SHP77 (cell line): ENCODE data around the gene WDR90.
A peak's percentile ranks its signal among the peaks of the same experiment; 100 is the strongest.

Source experiments
- DNase-seq, 2 experiments: peaks; one replicate each; lab custom pipeline; 2025; lab: John Stamatoyannopoulos, UW

Gene WDR90

DNA sequence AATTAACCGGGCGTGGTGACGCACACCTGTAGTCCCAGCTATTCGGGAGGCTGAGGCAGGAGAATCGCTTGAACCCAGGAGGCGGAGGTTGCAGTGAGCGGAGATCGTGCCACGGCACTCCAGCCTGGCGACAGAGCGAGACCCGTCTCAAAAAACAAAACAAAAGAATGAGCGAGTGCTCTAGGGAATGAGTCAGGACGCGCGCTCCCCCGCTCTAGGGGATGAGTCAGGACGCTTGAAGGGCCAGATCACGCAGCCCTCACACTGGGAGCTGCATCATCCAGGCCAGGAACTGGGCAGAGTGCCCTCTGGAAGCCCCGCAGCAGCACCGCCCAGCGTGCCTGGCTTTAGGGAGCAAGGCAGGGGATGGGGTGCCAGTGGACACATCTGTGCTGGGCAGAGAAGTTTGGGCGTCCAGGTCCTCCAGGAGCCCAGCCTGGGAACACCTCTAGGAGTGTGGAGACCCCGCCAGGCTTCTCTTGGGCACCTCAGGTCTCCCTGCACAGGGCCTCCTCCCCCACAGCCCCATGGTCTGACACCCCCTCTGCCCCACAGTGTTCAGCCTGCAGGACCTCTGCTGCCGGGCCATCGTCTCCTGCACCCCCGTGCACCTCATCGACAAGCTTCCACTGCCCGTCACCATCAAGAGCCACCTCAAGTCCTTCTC, 22.2 kb upstream of the WDR90 start:
- peak; percentile 66 to 82 for DNase-seq

DNA sequence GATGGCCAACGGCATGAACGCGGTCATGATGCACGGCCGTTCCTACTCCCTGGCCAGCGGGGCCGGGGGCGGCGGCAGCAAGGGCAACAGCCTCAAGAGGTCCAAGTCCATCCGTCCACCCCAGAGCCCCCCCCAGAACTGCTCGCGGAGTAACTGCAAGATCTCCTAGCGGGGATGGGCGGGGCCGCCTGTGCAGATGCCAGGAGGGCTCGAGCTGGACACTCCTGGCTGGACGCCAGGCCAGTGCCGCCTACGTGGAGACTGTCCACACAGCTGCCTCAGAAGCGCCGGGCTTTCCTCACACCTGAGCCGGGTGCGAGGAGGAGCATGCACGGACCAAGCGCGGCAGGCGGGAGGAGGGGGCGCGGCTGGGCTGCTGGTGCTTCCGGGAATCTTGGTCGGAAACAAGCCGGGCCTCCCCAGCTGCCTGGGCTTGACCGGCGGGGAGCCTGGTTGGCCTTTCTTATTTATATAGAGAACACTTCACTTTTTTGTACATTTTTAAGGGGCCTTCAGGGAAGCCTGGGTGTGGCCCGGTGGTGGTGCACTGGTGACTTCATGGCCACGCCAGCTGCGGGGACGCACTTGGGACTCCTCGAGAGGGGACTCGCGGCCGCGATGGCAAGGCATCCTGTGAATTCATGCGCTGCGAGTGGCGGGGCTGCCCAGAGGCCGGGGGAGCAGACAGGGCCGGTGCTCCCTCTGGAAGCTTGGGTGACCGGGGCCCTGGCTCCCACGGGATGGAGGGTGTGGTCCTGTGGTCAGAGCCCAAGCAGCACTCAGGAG, 21.5 kb upstream of the WDR90 start:
- DNase-seq: peak; percentile 92 to 96

DNA sequence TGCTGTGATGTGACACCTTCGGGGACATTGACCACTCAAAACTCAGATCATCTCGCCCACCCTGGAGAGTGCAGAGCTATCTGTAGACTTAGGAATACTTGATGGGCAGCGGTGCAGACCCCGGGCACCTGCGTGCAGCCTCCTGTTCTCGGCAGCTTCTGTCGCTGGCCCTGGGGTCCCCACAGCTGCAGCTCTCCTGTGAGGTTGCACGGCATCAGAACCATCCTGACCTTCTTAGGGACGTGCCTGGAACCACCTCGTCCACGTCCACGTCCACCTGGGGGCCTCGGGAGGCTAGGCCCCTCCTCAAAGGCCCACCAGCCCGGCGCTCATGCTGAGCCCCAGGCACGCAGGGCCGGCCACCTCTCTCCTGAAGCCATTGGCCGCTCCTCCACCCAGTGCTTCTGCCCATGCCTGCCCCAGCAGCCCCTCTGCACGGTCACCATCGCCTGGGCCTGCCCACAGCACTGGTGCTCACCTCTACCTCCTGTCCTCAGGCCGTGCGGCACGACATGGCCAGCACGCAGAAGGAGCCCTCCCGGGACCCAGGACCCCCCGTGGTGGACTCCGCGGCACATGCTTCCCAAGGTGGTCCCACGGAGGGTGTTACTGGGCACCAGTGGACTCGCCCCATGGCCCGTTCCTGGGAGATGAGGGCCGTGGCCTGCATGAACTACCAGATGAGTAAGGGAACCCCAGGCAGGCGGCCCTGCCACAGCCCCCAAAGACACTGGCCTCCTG, 20.7 kb upstream of the WDR90 start:
- DNase-seq: no peak

DNA sequence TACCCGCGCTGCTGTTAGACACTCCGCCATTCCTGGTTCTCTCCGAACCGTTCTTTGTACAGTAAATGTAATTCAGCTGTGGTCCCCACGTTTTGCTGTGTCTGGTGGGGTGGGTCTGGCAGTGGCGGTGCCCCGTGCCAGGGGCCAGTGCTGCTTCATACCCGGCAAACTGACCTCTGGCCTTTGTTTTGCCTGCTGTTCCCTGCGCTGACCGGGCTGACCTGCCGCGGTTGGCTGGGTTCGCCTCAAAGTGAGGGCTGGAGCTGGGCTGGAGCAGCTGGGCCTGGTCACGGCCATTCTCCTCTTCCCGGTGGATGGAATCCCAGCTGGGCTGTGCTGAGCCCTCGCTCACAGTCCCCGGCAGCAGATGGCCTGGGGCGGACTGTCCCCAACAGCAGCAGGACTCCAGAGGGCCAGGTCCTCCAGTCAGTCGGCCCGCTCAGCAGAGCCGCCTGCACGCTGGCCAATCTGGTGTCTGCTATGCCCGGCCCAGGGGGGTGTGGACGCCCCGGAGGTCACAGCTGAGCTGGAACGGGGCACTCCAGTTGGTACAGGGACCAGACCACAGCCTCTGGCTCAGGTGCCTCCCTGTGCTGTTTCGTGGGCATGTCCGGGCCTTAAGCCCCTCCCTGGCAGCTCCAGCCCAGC, 19.9 kb upstream of the WDR90 start:
- DNase-seq: no peak

DNA sequence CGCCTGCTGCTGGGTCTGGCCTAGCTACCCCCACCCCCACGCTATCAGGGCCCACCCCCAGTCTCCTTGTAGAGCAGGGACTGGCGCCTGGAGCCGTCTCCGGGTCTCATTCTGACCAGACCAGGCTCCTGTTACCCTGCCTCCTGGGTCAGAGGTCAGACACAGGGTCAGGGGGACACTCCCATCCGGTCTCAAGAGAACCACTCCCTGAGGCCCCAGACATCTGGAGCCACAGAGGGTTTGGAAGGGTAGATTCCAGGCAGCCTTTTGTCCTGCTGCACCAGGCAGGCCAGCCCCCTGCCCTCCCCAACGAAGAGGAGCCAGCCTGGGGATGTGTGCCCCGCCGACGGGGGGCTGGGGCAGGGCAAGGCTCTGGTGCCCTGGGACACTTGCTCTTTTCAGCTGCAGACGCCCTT, 19.3 kb upstream of the WDR90 start:
- no peak for DNase-seq

DNA sequence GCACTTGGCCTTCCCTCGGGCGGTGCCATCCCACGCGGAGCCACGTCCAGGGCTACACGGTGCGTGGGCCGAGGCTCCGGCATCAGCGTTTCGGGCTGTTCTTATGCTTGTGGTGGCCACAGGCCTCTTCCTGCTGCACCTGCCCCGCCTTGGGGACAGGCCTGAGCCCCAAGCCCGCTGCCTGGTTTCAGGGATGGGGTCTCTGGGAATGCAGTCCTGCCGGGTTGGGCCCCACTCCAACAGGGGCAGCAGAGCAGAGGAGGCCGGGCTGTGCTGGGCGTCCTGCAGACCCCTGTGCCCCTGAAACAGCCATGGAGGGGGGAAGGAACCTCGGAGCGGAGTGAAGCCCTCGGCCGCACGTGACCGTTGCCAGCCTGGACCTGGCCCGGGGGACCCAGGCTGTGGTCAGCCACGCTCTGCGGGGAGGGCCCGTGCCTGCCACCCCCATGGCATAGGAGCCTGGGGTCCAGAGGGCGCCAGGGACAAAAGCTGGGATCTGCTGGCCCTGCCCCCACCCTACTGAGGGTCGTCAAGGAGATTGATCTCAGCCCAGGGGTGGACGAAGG, 18.8 kb upstream of the WDR90 start:
- no peak for DNase-seq

DNA sequence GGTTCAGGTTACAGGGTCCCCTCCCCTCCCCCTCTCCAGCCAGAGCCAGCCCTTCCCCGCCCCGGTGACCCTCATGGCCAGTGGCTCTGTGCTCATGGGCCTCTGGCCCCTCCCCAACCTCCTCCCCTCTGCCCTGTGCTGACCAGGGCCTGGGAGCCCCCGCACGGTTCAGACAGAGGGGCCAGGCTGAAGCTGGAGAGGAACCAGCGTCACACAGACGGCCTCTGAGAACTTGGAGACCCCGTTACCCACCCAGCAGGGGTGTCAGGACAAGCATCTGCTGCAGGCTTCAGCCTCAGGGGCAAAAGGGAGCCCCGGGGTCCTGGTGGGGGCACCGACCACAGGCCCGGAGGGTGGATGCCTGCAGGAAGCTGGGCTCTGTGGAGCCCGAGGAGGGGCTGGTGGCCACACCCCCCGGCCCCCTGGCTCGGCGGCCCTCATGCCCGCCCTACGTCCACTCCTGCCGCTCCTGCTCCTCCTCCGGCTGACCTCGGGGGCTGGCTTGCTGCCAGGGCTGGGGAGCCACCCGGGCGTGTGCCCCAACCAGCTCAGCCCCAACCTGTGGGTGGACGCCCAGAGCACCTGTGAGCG, 18.3 kb upstream of the WDR90 start, which contains the start of gene WFIKKN1:
TSS of gene WFIKKN1 (plus strand) at position 171 of the 591 bp plus-strand sequence. CDS start at position 440, 269 bp downstream.
- no peak for DNase-seq

DNA sequence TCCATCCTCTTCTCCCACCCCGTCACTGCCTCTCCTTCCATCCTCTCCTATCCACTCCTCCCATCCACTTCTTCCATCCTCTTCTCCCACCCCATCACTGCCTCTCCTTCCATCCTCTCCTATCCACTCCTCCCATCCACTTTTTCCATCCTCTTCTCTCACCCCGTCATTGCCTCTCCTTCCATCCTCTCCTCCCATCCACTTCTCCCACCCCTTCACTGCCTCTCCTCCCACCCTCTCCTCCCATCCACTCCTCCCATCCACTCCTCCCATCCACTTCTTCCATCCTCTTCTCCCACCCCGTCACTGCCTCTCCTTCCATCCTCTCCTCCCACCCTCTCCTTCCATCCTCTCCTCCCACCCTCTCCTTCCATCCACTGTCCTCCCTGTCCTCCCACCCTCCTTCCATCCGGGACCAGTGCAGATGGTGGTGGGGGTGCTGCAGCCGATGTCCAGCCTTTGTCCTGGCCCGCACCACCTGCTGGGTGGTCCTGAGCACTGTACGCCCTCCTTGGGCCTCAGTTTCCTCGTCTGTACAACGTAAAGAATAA, 17.3 kb upstream of the WDR90 start:
- DNase-seq: no peak

DNA sequence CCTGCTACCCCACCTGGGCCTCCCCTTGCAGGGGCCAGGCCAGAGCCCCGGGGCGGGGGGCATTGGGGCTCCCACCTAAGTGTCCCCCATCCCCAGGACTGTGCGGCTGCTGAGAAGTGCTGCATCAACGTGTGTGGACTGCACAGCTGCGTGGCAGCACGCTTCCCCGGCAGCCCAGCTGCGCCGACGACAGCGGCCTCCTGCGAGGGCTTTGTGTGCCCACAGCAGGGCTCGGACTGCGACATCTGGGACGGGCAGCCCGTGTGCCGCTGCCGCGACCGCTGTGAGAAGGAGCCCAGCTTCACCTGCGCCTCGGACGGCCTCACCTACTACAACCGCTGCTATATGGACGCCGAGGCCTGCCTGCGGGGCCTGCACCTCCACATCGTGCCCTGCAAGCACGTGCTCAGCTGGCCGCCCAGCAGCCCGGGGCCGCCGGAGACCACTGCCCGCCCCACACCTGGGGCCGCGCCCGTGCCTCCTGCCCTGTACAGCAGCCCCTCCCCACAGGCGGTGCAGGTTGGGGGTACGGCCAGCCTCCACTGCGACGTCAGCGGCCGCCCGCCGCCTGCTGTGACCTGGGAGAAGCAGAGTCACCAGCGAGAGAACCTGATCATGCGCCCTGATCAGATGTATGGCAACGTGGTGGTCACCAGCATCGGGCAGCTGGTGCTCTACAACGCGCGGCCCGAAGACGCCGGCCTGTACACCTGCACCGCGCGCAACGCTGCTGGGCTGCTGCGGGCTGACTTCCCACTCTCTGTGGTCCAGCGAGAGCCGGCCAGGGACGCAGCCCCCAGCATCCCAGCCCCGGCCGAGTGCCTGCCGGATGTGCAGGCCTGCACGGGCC, 16.5 kb upstream of the WDR90 start:
- DNase-seq: no peak

DNA sequence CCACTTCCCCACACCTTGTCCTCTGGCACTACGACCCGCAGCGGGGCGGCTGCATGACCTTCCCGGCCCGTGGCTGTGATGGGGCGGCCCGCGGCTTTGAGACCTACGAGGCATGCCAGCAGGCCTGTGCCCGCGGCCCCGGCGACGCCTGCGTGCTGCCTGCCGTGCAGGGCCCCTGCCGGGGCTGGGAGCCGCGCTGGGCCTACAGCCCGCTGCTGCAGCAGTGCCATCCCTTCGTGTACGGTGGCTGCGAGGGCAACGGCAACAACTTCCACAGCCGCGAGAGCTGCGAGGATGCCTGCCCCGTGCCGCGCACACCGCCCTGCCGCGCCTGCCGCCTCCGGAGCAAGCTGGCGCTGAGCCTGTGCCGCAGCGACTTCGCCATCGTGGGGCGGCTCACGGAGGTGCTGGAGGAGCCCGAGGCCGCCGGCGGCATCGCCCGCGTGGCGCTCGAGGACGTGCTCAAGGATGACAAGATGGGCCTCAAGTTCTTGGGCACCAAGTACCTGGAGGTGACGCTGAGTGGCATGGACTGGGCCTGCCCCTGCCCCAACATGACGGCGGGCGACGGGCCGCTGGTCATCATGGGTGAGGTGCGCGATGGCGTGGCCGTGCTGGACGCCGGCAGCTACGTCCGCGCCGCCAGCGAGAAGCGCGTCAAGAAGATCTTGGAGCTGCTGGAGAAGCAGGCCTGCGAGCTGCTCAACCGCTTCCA, 15.7 kb upstream of the WDR90 start:
- no peak for DNase-seq

DNA sequence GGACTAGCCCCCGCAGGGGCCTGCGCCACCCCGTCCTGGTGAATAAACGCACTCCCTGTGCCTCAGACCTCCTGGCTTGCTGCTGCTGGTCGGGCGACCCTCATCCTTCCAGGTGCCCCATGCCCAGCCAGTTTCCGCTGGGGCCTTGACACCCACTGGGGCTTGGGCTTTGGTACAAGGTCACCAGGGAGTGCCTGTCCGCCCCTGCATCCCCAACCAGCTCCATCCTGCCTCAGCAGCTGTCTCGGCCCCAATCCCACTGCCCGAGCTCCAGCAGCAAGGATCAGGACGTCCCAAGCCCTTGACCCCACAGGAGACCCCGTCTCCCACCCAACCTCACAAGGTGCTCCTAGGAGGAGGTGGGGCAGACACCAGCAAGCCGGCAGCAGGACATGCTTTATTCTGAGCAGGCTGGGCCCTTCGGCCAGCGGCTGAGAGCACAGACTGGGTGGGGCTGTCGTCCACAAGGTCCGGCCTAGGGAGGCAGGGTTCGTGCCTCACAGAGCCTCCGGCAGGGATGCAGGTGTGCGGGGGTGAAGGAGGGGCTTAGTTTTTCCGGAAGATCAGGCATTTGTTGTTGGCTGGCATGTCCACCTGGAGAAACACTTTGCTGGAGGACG, 15.0 kb upstream of the WDR90 start:
- no peak for DNase-seq

DNA sequence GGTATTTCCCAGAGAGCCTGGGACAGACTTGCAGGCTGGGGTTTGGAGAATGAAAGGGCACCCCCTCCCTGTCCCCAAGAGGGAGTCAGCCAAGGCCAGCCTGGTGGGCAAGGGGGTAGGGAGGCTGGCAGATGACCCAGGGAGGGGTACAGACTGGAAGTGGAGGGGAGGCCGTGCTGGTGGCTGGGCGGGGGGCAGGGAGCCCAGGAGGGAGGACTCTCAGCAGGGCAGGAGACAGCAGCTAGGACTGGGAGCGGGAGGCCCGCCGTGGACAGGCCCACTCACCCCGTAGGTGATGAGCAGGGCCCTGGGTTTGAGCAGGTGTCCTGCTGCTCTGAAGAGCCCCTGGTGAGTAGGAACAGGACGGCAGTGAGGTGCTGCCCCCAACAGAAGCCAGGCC, 14.2 kb upstream of the WDR90 start:
- no peak for DNase-seq

DNA sequence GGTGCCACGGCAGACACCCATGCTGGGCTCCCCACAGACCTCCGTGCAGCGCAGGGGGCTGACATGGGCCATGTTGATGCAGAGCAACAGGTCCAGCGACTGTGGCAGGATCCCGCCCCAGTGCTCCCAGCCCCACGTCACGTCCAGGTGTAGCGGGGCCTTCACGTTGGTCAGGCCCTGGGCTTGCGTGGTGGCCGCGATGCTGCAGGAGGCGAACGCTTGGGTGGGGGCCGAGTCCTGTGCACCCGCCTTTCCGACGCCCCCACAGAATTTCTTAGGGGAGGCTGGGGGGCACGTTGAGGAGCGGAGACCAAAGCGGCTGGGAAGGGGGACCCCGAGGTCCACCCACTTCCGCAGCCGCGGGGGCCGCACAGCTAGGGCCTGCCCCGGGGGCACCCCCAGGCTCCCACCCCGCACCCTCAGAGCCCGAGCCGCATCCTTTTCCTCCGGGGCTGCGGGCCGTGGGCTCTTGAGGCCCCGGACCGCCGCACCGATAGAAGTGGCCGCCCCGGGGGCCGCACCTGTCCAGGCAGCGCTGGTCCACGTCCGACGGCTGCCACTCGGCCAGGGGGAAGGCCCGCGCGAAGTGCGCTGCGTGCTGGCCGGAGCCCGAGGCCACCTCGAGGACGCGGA, 13.5 kb upstream of the WDR90 start:
- DNase-seq: no peak

DNA sequence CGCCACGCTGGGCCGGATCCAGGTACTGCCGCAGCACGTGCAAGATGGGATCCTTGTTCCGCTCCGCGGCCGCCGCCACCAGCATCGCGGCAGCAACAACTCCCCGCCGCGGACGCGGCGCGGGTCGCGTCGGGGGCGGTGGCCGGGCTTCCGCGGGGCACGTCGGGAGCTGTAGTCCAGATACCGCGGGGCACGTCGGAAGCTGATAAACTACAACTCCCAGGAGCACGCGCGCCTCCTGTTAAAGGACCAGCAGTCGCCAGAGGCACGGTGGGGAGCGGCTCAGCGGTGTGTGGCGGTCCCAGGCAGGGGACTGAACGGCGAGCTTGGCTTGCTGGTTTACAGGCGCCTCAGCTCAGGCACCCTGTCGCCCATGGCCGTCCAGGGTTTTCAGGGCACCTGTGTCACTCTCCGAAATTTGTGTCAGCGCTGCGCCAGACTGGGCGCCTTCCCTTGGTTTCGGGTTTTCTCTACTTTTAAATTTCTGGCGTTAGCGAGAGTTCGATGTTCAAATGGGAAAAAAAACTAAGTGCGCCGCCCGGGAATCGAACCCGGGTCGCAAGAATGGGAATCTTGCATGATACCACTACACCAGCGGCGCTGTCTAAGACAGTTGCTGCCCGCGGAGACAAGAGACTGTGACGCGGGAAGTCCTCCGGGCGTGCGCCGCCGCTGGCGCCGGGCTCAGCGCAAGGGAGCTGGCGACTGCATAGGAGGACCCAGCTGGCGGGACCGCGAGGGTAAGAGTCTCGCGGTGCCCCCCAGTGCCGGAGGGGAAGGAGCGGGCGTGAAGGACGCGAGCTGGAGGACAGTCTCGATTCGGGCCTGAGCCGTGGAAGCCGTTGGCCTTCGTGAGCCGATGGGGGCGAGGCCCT, 12.7 kb upstream of the WDR90 start, which contains the start of gene METTL26:
TSS of gene METTL26 (minus strand) at position 100 of the 875 bp plus-strand sequence. CDS start at position 85, 15 bp downstream.
- DNase-seq: peak; percentile 93 to 94

DNA sequence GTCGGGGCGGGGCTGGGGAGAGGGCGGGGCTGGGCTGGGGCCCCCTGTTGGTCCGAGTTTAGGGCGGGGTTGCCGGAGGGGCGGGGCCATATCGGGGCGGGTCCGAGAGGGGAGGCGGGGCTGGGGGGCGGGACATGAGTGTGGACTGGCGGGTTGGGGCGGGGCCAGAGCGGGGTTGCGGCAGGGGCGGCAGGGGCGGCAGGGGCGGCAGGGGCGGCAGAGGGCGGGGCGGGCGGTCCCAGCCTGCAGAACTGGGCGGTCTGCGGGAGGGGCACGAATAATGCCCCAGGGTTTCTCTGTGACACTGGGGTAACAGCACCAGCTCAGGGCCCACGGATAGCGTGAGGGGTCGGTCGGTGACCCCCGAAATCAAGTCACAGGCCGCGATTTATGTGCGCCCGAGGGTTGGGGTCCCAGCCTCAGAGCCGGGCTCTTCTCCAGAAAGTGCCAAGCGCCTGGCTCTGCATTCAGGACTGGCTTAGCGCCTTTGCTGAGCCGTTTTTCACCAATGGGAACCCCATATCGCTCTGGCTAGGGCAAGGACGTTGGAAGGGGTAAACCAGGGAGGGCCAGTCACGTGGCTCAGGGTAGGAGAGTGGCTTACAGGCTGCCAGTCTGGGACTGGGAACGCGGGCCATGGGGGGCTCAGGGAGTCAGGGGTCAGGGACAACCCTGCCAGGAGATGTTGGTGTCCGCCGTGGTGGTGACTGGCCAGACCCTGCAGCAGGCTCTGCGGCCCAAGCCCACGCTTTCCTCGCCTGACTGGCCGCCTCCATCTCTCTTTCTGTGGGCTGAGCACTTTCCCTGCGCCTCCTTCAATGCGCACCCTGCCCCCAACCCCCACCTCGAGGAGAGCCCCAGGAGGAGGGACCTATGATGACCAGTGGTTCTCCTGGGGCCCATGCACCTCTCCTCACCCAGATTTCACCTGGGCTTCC, 11.8 kb upstream of the WDR90 start:
- peak; percentile 38 to 88 for DNase-seq

DNA sequence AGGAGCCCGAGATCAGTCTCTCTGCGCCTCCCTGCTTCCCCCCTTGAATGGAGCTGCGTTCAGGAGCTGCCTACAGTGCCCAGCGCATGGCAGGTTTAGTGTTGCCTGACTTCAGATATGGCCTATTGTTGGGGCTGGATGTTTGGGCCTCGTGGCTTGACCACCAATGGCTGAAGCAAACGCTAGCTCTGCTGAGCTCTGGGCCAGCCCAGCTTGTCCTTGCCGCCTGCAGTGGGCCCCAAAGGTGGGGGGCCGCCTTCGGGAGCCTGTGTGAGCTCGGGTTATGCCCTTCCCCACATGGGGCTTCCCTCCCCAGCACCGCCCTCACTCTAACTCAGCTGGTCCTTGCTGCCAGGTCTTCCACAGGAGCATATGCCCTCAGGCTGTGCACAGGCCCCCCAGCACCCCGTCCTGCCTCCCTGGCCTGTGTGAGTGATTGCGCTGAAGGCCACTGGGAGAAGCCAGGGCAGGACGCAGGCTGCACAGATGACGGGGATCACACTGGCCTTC, 11.1 kb upstream of the WDR90 start:
- no peak for DNase-seq
